A549 (cell line): ENCODE results near the gene KCNA1. TPM values are rescaled to one million over a fixed set of nuclear protein-coding genes. Genes with fewer than 3 reads are reported as not detected.

ENCODE experiments used
- ATAC-seq, 2 experiments: fragments of 200-7000 bp in 1 of 2; fragments of >200 bp in 1 of 2; cut with Nextera tagmentation in 1 of 2; cut with Tn5 transposase in 1 of 2; 3 replicates each; pipeline versions ENCODE4 v1.8.0 to v1.9.1; 2018 to 2020; ENCODE audit warnings: mild to moderate bottlenecking in 1 of 2, moderate library complexity in 1 of 2
- CTCF ChIA-PET: fragments of 300-600 bp; sonication (Branson Sonifier 250); formaldehyde crosslinking; extraction: SDS; loops from one replicate; lab custom pipeline; 2021; ENCODE audit warnings: antibody characterized with exemption, inconsistent platforms; lab: Yijun Ruan, JAX
- POLR2A ChIA-PET: fragments of 350-600 bp; formaldehyde crosslinking; extraction: SDS; loops from one replicate; lab custom pipeline; 2021; ENCODE audit warnings: antibody characterized with exemption, inconsistent platforms; lab: Yijun Ruan, JAX
- DNase-seq, 2 experiments: peaks; one replicate each; pipeline versions ENCODE4 v3.0.0 to v3.0.0-alpha.2; 2011 to 2016; ENCODE audit warnings: low read depth in 1 of 2, low spot score in 1 of 2
- FAIRE-seq: peaks from 2 replicates; lab custom pipeline; 2011; peaks lifted over from hg19 to GRCh38; lab: Jason Lieb, UNC
- H3K27ac ChIP-seq, 2 experiments: fragments of >200 bp; sonication (Bioruptor Twin); formaldehyde crosslinking; 3 replicates each; pipeline ENCODE4 v1.5.1; 2016 to 2017
- H3K4me1 ChIP-seq: fragments of >200 bp; sonication (Bioruptor Twin); formaldehyde crosslinking; 3 replicates; pipeline ENCODE4 v1.6.1; 2016
- H3K4me2 ChIP-seq: fragments of >200 bp; sonication (Bioruptor Twin); formaldehyde crosslinking; 3 replicates; pipeline ENCODE4 v1.6.1; 2016
- H3K4me3 ChIP-seq: fragments of >200 bp; sonication (Bioruptor Twin); formaldehyde crosslinking; 3 replicates; pipeline ENCODE4 v1.5.1; 2016
- H3K9me3 ChIP-seq: fragments of >200 bp; sonication (Bioruptor Twin); formaldehyde crosslinking; 3 replicates; pipeline ENCODE4 v1.6.1; 2016
- CBX2 ChIP-seq: fragments of 200-600 bp; sonication (generic); IDR thresholded peaks from 2 replicates; pipeline ENCODE4 v1.6.1; 2016; ENCODE audit warnings: low read depth, mild to moderate bottlenecking, borderline replicate concordance
- CEBPB ChIP-seq, 2 experiments: fragments of >200 bp in 1 of 2; sonication (Bioruptor Twin) in 1 of 2; formaldehyde crosslinking in 1 of 2; IDR thresholded peaks; 2 replicates each; pipeline ENCODE4 v1.6.1; 2012 to 2016
- CHD2 ChIP-seq: fragments of 150-350 bp; IDR thresholded peaks from 2 replicates; pipeline ENCODE4 v1.6.1; 2014; ENCODE audit warnings: low read length; ENCODE audit not compliant: partially characterized antibody
- E2F6 ChIP-seq: IDR thresholded peaks from 2 replicates; pipeline ENCODE4 v1.6.1; 2012; ENCODE audit warnings: low read depth, borderline replicate concordance
- EHMT2 ChIP-seq: fragments of 200-600 bp; sonication (generic); IDR thresholded peaks from 2 replicates; pipeline ENCODE4 v1.6.1; 2016; ENCODE audit warnings: antibody characterized with exemption, low read depth, mild to moderate bottlenecking, moderate library complexity
- HOXA7 ChIP-seq: fragments of 250-450 bp; sonication (Bioruptor Pico); IDR thresholded peaks from 2 replicates; pipeline ENCODE4 v1.5.0; 2020; ENCODE audit warnings: mild to moderate bottlenecking, moderate library complexity
- HOXB13 ChIP-seq: fragments of 250-450 bp; sonication (Bioruptor Pico); IDR thresholded peaks from 2 replicates; pipeline ENCODE4 v1.5.0; 2020; ENCODE audit warnings: low read depth, mild to moderate bottlenecking, moderate library complexity
- MAFK ChIP-seq: fragments of 450-650 bp; IDR thresholded peaks from 2 replicates; pipeline ENCODE4 v1.6.1; 2014; ENCODE audit not compliant: partially characterized antibody
- NPAS2 ChIP-seq: fragments of 250-450 bp; sonication (Bioruptor Pico); IDR thresholded peaks from 2 replicates; pipeline ENCODE4 v1.8.0; 2022; ENCODE audit warnings: mild to moderate bottlenecking, moderate library complexity, borderline replicate concordance
- PBX3 ChIP-seq: IDR thresholded peaks from 2 replicates; pipeline ENCODE4 v1.6.1; 2012
- POLR2AphosphoS2 ChIP-seq: conservative IDR thresholded peaks from 2 replicates; pipeline ENCODE4 v1.6.1; 2012; ENCODE audit warnings: low read length, improper control_type of control experiment, inconsistent platforms
- RCOR1 ChIP-seq: fragments of 150-350 bp; IDR thresholded peaks from 2 replicates; pipeline ENCODE4 v1.6.1; 2014; ENCODE audit warnings: antibody characterized with exemption, low read length, low read depth
- REST ChIP-seq: fragments of 200-600 bp; sonication (generic); IDR thresholded peaks from 2 replicates; pipeline ENCODE4 v1.6.1; 2016; ENCODE audit warnings: antibody characterized with exemption, mild to moderate bottlenecking, moderate library complexity
- RNF2 ChIP-seq: fragments of 200-600 bp; sonication (generic); IDR thresholded peaks from 2 replicates; pipeline ENCODE4 v1.6.1; 2016; ENCODE audit warnings: low read depth, mild to moderate bottlenecking, antibody characterized with exemption, moderate library complexity, borderline replicate concordance
- TFCP2L1 ChIP-seq: fragments of 250-450 bp; sonication (Bioruptor Pico); IDR thresholded peaks from 2 replicates; pipeline ENCODE4 v1.5.0; 2021; ENCODE audit warnings: mild to moderate bottlenecking
- USF2 ChIP-seq: fragments of 450-650 bp; IDR thresholded peaks from 2 replicates; pipeline ENCODE4 v1.6.1; 2014; ENCODE audit warnings: antibody characterized with exemption
- ZC3H11A ChIP-seq: fragments of 450-650 bp; IDR thresholded peaks from 2 replicates; pipeline ENCODE4 v1.6.1; 2014; ENCODE audit warnings: antibody characterized with exemption, mild to moderate bottlenecking
- ZNF302 ChIP-seq: fragments of 250-450 bp; sonication (Bioruptor Pico); IDR thresholded peaks from 2 replicates; pipeline ENCODE4 v1.9.0; 2021; ENCODE audit warnings: inconsistent platforms, mild to moderate bottlenecking, moderate library complexity
- WGBS: methylation state at CpG from one replicate; pipeline ENCODE4 v1.1.6; 2017; ENCODE audit errors: missing lambda C conversion rate; 5-methylcytosine and 5-hydroxymethylcytosine counted together
- polyA plus RNA-seq, 4 experiments: library from polyadenylated mRNA; depleted of rRNA in 3 of 4; stranded (reverse); fragments of >200 nt; fragmentation: RNase III in 1 of 4; extraction: RNeasy Plus Mini Kit Qiagen cat#74134 plus additional on column Dnase treatment in 1 of 4; gene quantifications; 2 replicates in 3 of 4; 3 replicates in 1 of 4; pipeline ENCODE4 v1.2.3, GENCODE V29; 2011 to 2017

The KCNA1 gene
- polyA plus RNA-seq, 2 of the 4 experiments (the other 2 are of a cell fraction), result not detected

- 27% methylated on average over 3 of the region's 3 CpGs for WGBS
- DNase-seq (no peak), ATAC-seq (no peak), FAIRE-seq (no peak)
- no peak overlapping the region for H3K4me3 ChIP-seq
- TF ChIP-seq TFCP2L1 (CRISPR knock-in tag) (no peak), ZNF302 (CRISPR knock-in tag) (no peak), HOXA7 (CRISPR knock-in tag) (no peak)
- POLR2A ChIA-PET, result no interaction called here
- CTCF ChIA-PET, result interaction anchor here (1.1 to 1.4 kb wide), 2 partner anchors 32 to 36 kb away, joined by 3 read pairs; no protein-coding TSS in a partner anchor
- no peak overlapping the region for H3K4me2 ChIP-seq
- H3K9me3 ChIP-seq, result no peaks in the 10 kb centered on the region
- no peak overlapping the region for H3K27ac ChIP-seq
- no peaks in the 10 kb centered on the region for H3K4me1 ChIP-seq
Measured at GRCh38 chr12:4961311-4961710, 51.6 kb downstream of the KCNA1 start.

GRCh38 chr12:4962539-4963486 is 53.1 kb downstream of the KCNA1 start:
- TF ChIP-seq MAFK, result no peak
- TF ChIP-seq CEBPB (IDR thresholded peaks at IDR 0.05), result no peak
- no peak for TF ChIP-seq HOXB13 (CRISPR knock-in tag)
- TF ChIP-seq REST, result no peak
- TF ChIP-seq E2F6, result no peak
- TF ChIP-seq ZC3H11A, result no peak
- TF ChIP-seq RNF2, result no peak
- TF ChIP-seq PBX3, result no peak
- TF ChIP-seq TFCP2L1 (CRISPR knock-in tag), result no peak
- TF ChIP-seq CHD2, result no peak
- TF ChIP-seq CBX2, result no peak
- TF ChIP-seq POLR2AphosphoS2, result no peak
- TF ChIP-seq RCOR1, result no peak
- no peak for TF ChIP-seq EHMT2
- no peak for TF ChIP-seq USF2
- TF ChIP-seq NPAS2, result no peak
- ATAC-seq (peak; percentile 56 to 71; a peak in 5 of 6 replicates), FAIRE-seq (no peak), DNase-seq (no peak)
- Histone ChIP-seq H3K4me3 (no peak overlapping the region), H3K4me2 (no peak overlapping the region), H3K9me3 (no peaks in the 10 kb centered on the region), H3K27ac (no peak overlapping the region), H3K4me1 (no peaks in the 10 kb centered on the region)
- ChIA-PET CTCF (interaction anchor here (0.6 to 1.4 kb wide), 3 partner anchors 12 to 956 kb away, joined by 3 to 7 read pairs (median 4); no protein-coding TSS in a partner anchor), POLR2A (no interaction called here)
- WGBS, result 6% methylated on average over 17 of the region's 17 CpGs

Other genes with a start within 250 kb of the KCNA1 start
- gene GALNT8, start 189.5 kb upstream of the KCNA1 start, polyA plus RNA-seq (2011; rRNA removed), result not detected in 2 replicates
- gene GALNT8, start 189.5 kb upstream of the KCNA1 start, polyA plus RNA-seq (2017; fragmentation: RNase III; extraction: RNeasy Plus Mini Kit Qiagen cat#74134 plus additional on column Dnase treatment), result not detected in 3 replicates
- gene KCNA5, start 134.0 kb downstream of the KCNA1 start, polyA plus RNA-seq (2011; rRNA removed), result not detected in 2 replicates
- not detected in 3 replicates for gene KCNA5, start 134.0 kb downstream of the KCNA1 start, polyA plus RNA-seq (2017; fragmentation: RNase III; extraction: RNeasy Plus Mini Kit Qiagen cat#74134 plus additional on column Dnase treatment)